GM23338 (cell line): ENCODE data around the gene ZBTB49.

ENCODE experiments used
- CREB1 ChIP-seq: fragments of 250-450 bp; sonication (Bioruptor Pico); IDR thresholded peaks from 2 replicates; pipeline ENCODE4 v1.5.0; 2020; ENCODE audit warnings: low read depth, mild to moderate bottlenecking, moderate library complexity
- CTCF ChIP-seq, 2 experiments: fragments of 200-600 bp in 1 of 2; sonication (generic) in 1 of 2; conservative IDR thresholded peaks; 2 replicates each; pipeline versions ENCODE4 v1.5.1 to v1.6.1; 2016 to 2017; ENCODE audit warnings: antibody characterized with exemption in 2 of 2, low read depth in 2 of 2, mild to moderate bottlenecking in 2 of 2, moderate library complexity in 1 of 2
- EZH2 ChIP-seq: fragments of 200-600 bp; sonication (generic); IDR thresholded peaks from one replicate; pipeline ENCODE4 v1.8.0; 2017; ENCODE audit warnings: antibody characterized with exemption, mild to moderate bottlenecking, low read depth; ENCODE audit not compliant: unreplicated experiment
- EZH2phosphoT487 ChIP-seq: fragments of 200-600 bp; sonication (generic); IDR thresholded peaks from one replicate; pipeline ENCODE4 v1.8.1; 2018; ENCODE audit warnings: antibody characterized with exemption; ENCODE audit not compliant: unreplicated experiment
- JUNB ChIP-seq: IDR thresholded peaks from one replicate; pipeline ENCODE4 v1.6.1; 2016; ENCODE audit warnings: antibody characterized with exemption; ENCODE audit not compliant: unreplicated experiment
- POLR2AphosphoS5 ChIP-seq: IDR thresholded peaks from 2 replicates; pipeline ENCODE4 v1.6.1; 2016; ENCODE audit warnings: antibody characterized with exemption, low read depth
- REST ChIP-seq: IDR thresholded peaks from one replicate; pipeline ENCODE4 v1.6.1; 2018; ENCODE audit warnings: antibody characterized with exemption; ENCODE audit not compliant: unreplicated experiment
- STAT1 ChIP-seq: IDR thresholded peaks from one replicate; pipeline ENCODE4 v1.6.1; 2016; ENCODE audit warnings: antibody characterized with exemption; ENCODE audit not compliant: unreplicated experiment
- ZNF331 ChIP-seq: fragments of 250-450 bp; sonication (Bioruptor Pico); IDR thresholded peaks from 2 replicates; pipeline ENCODE4 v1.5.0; 2020; ENCODE audit warnings: low read depth, mild to moderate bottlenecking, moderate library complexity

- TF ChIP-seq CTCF (conservative IDR thresholded peaks at IDR 0.05; ENCODE audit: low read depth in 2 of 2) (no peak), POLR2AphosphoS5 (no peak), EZH2 (no peak), REST (no peak), EZH2phosphoT487 (no peak), CREB1 (no peak), STAT1 (no peak), ZNF331 (CRISPR knock-in tag) (no peak), JUNB (no peak)
These were observed 35.4 kb upstream of the ZBTB49 start for GRCh38 chr4:4254666-4255065.
